ENCODE measurements around the gene FRYL. TPM values are rescaled to one million over a fixed set of nuclear protein-coding genes. Genes with fewer than 3 reads are reported as not detected.
A peak's percentile ranks its signal among the peaks of the same experiment; 100 is the strongest.
"Not testable (repeated sequence)": the region's sequence is repeated elsewhere in the genome, so short reads cannot be mapped to it uniquely, and the experiment has no call there.

The FRYL gene
- total RNA-seq, 1 donor from 2014 or later, result 190 TPM

GRCh38 chr4:48639807-48640206 is 140.3 kb downstream of the FRYL start:
- no peak for TF ChIP-seq CTCF (IDR thresholded peaks at IDR 0.05; ENCODE audit: partially characterized antibody, unreplicated experiment)
- peak overlapping the region; percentile 1 for H3K4me3 Mint-ChIP-seq (ENCODE audit: unreplicated experiment)
- peaks cover 32% of the 10 kb centered on the region for H3K4me1 Mint-ChIP-seq (ENCODE audit: low read depth, unreplicated experiment)
- peak overlapping the region; percentile 15 for H3K27ac Mint-ChIP-seq (ENCODE audit: unreplicated experiment)
- H3K9me3 Mint-ChIP-seq (ENCODE audit: unreplicated experiment), result peaks cover 5% of the 10 kb centered on the region
- H3K27me3 Mint-ChIP-seq (ENCODE audit: unreplicated experiment), result no peaks in the 10 kb centered on the region
- no peak for DNase-seq
- H3K36me3 Mint-ChIP-seq (ENCODE audit: unreplicated experiment), result no peaks in the 10 kb centered on the region

GRCh38 chr4:48638586-48638985 is 141.5 kb downstream of the FRYL start:
- Mint-ChIP-seq H3K4me3 (ENCODE audit: unreplicated experiment) (peak overlapping the region; percentile 15), H3K4me1 (ENCODE audit: low read depth, unreplicated experiment) (peaks cover 32% of the 10 kb centered on the region), H3K27ac (ENCODE audit: unreplicated experiment) (peak overlapping the region; percentile 62)
- DNase-seq; H3K27me3 Mint-ChIP-seq (ENCODE audit: unreplicated experiment); H3K9me3 Mint-ChIP-seq (ENCODE audit: unreplicated experiment); H3K36me3 Mint-ChIP-seq (ENCODE audit: unreplicated experiment): not testable (repeated sequence)

- H3K27me3 Mint-ChIP-seq (ENCODE audit: unreplicated experiment), result no peaks in the 10 kb centered on the region
- no peak for DNase-seq
Measured at GRCh38 chr4:48636911-48637310, 143.2 kb downstream of the FRYL start.

GRCh38 chr4:48635980-48636379 is 144.1 kb downstream of the FRYL start:
- Mint-ChIP-seq H3K27ac (ENCODE audit: unreplicated experiment) (no peak overlapping the region), H3K9me3 (ENCODE audit: unreplicated experiment) (peaks cover 5% of the 10 kb centered on the region), H3K4me1 (ENCODE audit: low read depth, unreplicated experiment) (peaks cover 16% of the 10 kb centered on the region), H3K4me3 (ENCODE audit: unreplicated experiment) (no peak overlapping the region), H3K27me3 (ENCODE audit: unreplicated experiment) (no peaks in the 10 kb centered on the region), H3K36me3 (ENCODE audit: unreplicated experiment) (no peaks in the 10 kb centered on the region)
- DNase-seq, result no peak
- no peak for TF ChIP-seq CTCF (IDR thresholded peaks at IDR 0.05; ENCODE audit: partially characterized antibody, unreplicated experiment)

More at GRCh38 chr4:48636911-48637310, 143.2 kb downstream of the FRYL start:
- TF ChIP-seq CTCF (IDR thresholded peaks at IDR 0.05; ENCODE audit: partially characterized antibody, unreplicated experiment), result no peak
- Mint-ChIP-seq H3K4me3 (ENCODE audit: unreplicated experiment) (no peak overlapping the region), H3K36me3 (ENCODE audit: unreplicated experiment) (no peaks in the 10 kb centered on the region), H3K27ac (ENCODE audit: unreplicated experiment) (no peak overlapping the region), H3K9me3 (ENCODE audit: unreplicated experiment) (peaks cover 5% of the 10 kb centered on the region), H3K4me1 (ENCODE audit: low read depth, unreplicated experiment) (peaks cover 21% of the 10 kb centered on the region)

- peaks cover 11% of the 10 kb centered on the region for H3K4me1 Mint-ChIP-seq (ENCODE audit: low read depth, unreplicated experiment)
Measured at GRCh38 chr4:48635310-48635709, 144.8 kb downstream of the FRYL start.

More at GRCh38 chr4:48635310-48635709, 144.8 kb downstream of the FRYL start:
- Mint-ChIP-seq H3K27ac (ENCODE audit: unreplicated experiment) (no peak overlapping the region), H3K27me3 (ENCODE audit: unreplicated experiment) (no peaks in the 10 kb centered on the region), H3K9me3 (ENCODE audit: unreplicated experiment) (peaks cover 5% of the 10 kb centered on the region), H3K4me3 (ENCODE audit: unreplicated experiment) (no peak overlapping the region), H3K36me3 (ENCODE audit: unreplicated experiment) (no peaks in the 10 kb centered on the region)
- DNase-seq, result no peak
- no peak for TF ChIP-seq CTCF (IDR thresholded peaks at IDR 0.05; ENCODE audit: partially characterized antibody, unreplicated experiment)

Measured in glutamatergic neuron (in vitro differentiated cells).